ENCODE results near the gene CAMK1D. TPM values are rescaled to one million over a fixed set of nuclear protein-coding genes. Genes with fewer than 3 reads are reported as not detected.

CAMK1D gene
- total and polyA plus RNA-seq, 2 of the 8 experiments (the other 6 are each of a cell fraction or from before 2014, with no cell fraction given): 3.5 to 10.6 TPM

DNA sequence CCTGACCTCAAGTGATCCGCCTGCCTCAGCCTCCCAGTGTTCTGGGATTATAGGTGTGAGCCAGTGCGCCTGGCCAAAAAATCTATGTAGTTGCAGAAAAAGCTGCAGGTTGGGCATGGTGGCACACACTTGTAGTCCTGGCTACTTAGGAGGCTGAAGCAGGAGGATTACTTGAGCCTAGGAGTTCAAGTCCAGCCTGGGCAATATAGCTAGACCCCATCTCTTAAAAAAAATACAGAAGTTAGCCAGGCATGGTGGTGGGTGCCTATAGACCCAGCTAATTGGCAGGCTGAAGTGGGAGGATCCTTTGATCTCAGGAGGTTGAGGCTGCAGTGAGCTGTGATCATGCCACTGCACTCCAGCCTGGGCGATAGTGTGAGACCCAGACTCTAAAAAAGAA is 24.8 kb upstream of the CAMK1D start (continued):
- no peak for TF ChIP-seq KDM1A (IDR thresholded peaks at IDR 0.05; ENCODE audit: borderline replicate concordance, low read length)
- no peak for TF ChIP-seq CHD1 (IDR thresholded peaks at IDR 0.05; ENCODE audit: low read depth, low read length)
- no peak for TF ChIP-seq RNF2 (IDR thresholded peaks at IDR 0.05; ENCODE audit: borderline replicate concordance, low read depth, low read length, missing control alignments, poor library complexity, severe bottlenecking)
- TF ChIP-seq YY1 (IDR thresholded peaks at IDR 0.05; ENCODE audit: low read depth, low read length): no peak
- no peak for TF ChIP-seq SIRT6 (IDR thresholded peaks at IDR 0.05; ENCODE audit: low read length)
- no peak for TF ChIP-seq CEBPB (IDR thresholded peaks at IDR 0.05; ENCODE audit: low read depth, low read length)

Data from H1 (cell line).